NCI-H2196 (cell line): ENCODE results near the gene AKAP11.

Source experiments
- DNase-seq: peaks from one replicate; lab custom pipeline; 2025; ENCODE audit not compliant: unreplicated experiment; lab: John Stamatoyannopoulos, UW

The AKAP11 gene

GRCh38 chr13:42274386-42275097 lies 2.6 kb downstream of the AKAP11 start:
- no peak for DNase-seq

- DNase-seq, result no peak
These were observed 3.1 kb downstream of the AKAP11 start for GRCh38 chr13:42275098-42275471.

- no peak for DNase-seq
These were observed 3.6 kb downstream of the AKAP11 start for GRCh38 chr13:42275506-42275905.

- DNase-seq, result no peak
These were observed 4.7 kb downstream of the AKAP11 start for GRCh38 chr13:42276683-42277082.

- no peak for DNase-seq
These were observed 5.8 kb downstream of the AKAP11 start for GRCh38 chr13:42277618-42278276.

- DNase-seq, result no peak
These were observed 7.1 kb downstream of the AKAP11 start for GRCh38 chr13:42279080-42279479.

GRCh38 chr13:42279986-42280385 lies 8.0 kb downstream of the AKAP11 start:
- DNase-seq, result no peak

- DNase-seq, result no peak
These were observed 8.6 kb downstream of the AKAP11 start for GRCh38 chr13:42280537-42280936.

GRCh38 chr13:42283574-42283973 lies 11.6 kb downstream of the AKAP11 start:
- no peak for DNase-seq

GRCh38 chr13:42284068-42284467 lies 12.1 kb downstream of the AKAP11 start:
- no peak for DNase-seq

GRCh38 chr13:42298392-42298791 lies 26.4 kb downstream of the AKAP11 start:
- no peak for DNase-seq

GRCh38 chr13:42305503-42305902 lies 33.6 kb downstream of the AKAP11 start:
- DNase-seq, result no peak

- DNase-seq, result no peak
These were observed 35.5 kb downstream of the AKAP11 start for GRCh38 chr13:42307461-42307860.

GRCh38 chr13:42312817-42313431 lies 41.0 kb downstream of the AKAP11 start:
- no peak for DNase-seq

- no peak for DNase-seq
These were observed 46.6 kb downstream of the AKAP11 start for GRCh38 chr13:42318570-42318969.

- no peak for DNase-seq
These were observed 48.4 kb downstream of the AKAP11 start for GRCh38 chr13:42320375-42320787.

GRCh38 chr13:42322806-42323205 lies 50.9 kb downstream of the AKAP11 start:
- no peak for DNase-seq

GRCh38 chr13:42324704-42325103 lies 52.8 kb downstream of the AKAP11 start:
- DNase-seq, result no peak

GRCh38 chr13:42327725-42328124 lies 55.8 kb downstream of the AKAP11 start:
- DNase-seq, result no peak

- no peak for DNase-seq
These were observed 56.7 kb downstream of the AKAP11 start for GRCh38 chr13:42328672-42329071.

- no peak for DNase-seq
These were observed 57.3 kb downstream of the AKAP11 start for GRCh38 chr13:42329239-42329638.

GRCh38 chr13:42331009-42331408 lies 59.1 kb downstream of the AKAP11 start:
- no peak for DNase-seq
